ENCODE data around the gene SST. TPM values are rescaled to one million over a fixed set of nuclear protein-coding genes. Genes with fewer than 3 reads are reported as not detected.

SST gene
- polyA plus RNA-seq, 3 donors, result not detected

DNA sequence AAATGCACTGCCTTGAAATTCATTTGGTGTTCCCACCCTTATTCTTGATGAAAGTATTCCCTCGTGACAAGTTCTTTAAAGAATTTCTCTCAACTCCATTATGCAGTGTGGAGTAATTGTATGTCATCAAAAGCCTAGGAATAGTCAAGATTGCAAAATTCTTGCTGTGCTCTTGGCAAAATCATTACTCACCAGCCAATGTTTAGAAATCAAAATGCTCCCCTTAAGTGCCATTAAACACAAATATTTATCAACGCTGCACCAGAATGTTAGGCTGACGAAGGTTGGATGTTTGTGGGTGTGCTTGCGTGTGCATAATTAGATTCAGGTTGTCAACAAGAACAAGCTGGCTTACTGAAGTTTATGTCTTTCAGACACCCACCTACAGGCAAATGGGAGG, 40.5 kb downstream of the SST start:
- Mint-ChIP-seq H3K4me3 (no peak overlapping the region), H3K27ac (no peak overlapping the region), H3K36me3 (no peaks in the 10 kb centered on the region), H3K27me3 (ENCODE audit: low read depth in 3 of 3) (peaks cover 2 to 9% (median 4%) of the 10 kb centered on the region in 3 donors), H3K4me1 (no peaks in the 10 kb centered on the region), H3K9me3 (peaks cover 0 to 1% (median 0%) of the 10 kb centered on the region in 7 donors)
- H3K27me3 ChIP-seq (ENCODE audit: control insufficient read depth in 2 of 2, insufficient read depth in 2 of 2, low read length in 2 of 2), result peaks cover 0 to 3% of the 10 kb centered on the region in 2 donors
- no peaks in the 10 kb centered on the region for H3K4me1 ChIP-seq (ENCODE audit: control insufficient read depth in 1 of 2, insufficient read depth in 2 of 2, low read length in 2 of 2)
- H3K79me2 ChIP-seq (ENCODE audit: insufficient read depth, low read length), result no peaks in the 10 kb centered on the region
- no peak overlapping the region for H3K4me3 ChIP-seq (replicated peaks in 1 of 3; ENCODE audit: low read depth in 2 of 3, low read length in 3 of 3)
- no peak overlapping the region for H2AFZ ChIP-seq (ENCODE audit: insufficient read depth, low read depth, low read length, poor library complexity, severe bottlenecking)
- no peak overlapping the region for H3K27ac ChIP-seq (ENCODE audit: low read depth in 1 of 2, low read length in 2 of 2)
- no peaks in the 10 kb centered on the region for H3K36me3 ChIP-seq (replicated peaks in 1 of 2; ENCODE audit: control insufficient read depth in 1 of 2, insufficient read depth in 2 of 2, low read length in 2 of 2)
- no peaks in the 10 kb centered on the region for H3K9me3 ChIP-seq (replicated peaks in 1 of 2; ENCODE audit: control insufficient read depth in 1 of 2, insufficient read depth in 1 of 2, low read length in 2 of 2)
- TF ChIP-seq, protein P1, sequence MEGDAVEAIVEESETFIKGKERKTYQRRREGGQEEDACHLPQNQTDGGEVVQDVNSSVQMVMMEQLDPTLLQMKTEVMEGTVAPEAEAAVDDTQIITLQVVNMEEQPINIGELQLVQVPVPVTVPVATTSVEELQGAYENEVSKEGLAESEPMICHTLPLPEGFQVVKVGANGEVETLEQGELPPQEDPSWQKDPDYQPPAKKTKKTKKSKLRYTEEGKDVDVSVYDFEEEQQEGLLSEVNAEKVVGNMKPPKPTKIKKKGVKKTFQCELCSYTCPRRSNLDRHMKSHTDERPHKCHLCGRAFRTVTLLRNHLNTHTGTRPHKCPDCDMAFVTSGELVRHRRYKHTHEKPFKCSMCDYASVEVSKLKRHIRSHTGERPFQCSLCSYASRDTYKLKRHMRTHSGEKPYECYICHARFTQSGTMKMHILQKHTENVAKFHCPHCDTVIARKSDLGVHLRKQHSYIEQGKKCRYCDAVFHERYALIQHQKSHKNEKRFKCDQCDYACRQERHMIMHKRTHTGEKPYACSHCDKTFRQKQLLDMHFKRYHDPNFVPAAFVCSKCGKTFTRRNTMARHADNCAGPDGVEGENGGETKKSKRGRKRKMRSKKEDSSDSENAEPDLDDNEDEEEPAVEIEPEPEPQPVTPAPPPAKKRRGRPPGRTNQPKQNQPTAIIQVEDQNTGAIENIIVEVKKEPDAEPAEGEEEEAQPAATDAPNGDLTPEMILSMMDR (IDR thresholded peaks at IDR 0.05), result no peak
- no peaks in the 10 kb centered on the region for H4K20me1 ChIP-seq (ENCODE audit: insufficient read depth, low read length)
- no peak overlapping the region for H3K9ac ChIP-seq (ENCODE audit: insufficient read depth, low read length, poor library complexity, severe bottlenecking)
- H3K4me2 ChIP-seq (replicated peaks; ENCODE audit: extremely low read depth, low read length, poor library complexity, severe bottlenecking), result no peak overlapping the region
- WGBS (ENCODE audit: insufficient coverage), result no CpG with 5 or more reads among the region's 4 CpGs
- no peak for DNase-seq
- intact Hi-C loops (cut with micrococcal nuclease), result no loop called here

GRCh38 chr3:187628169-187628568, 42.0 kb downstream of the SST start:
- Histone ChIP-seq H3K9ac (ENCODE audit: insufficient read depth, low read length, poor library complexity, severe bottlenecking) (no peak overlapping the region), H3K4me2 (replicated peaks; ENCODE audit: extremely low read depth, low read length, poor library complexity, severe bottlenecking) (no peak overlapping the region), H2AFZ (ENCODE audit: insufficient read depth, low read depth, low read length, poor library complexity, severe bottlenecking) (no peak overlapping the region), H3K79me2 (ENCODE audit: insufficient read depth, low read length) (no peaks in the 10 kb centered on the region), H4K20me1 (ENCODE audit: insufficient read depth, low read length) (no peaks in the 10 kb centered on the region), H3K36me3 (replicated peaks in 1 of 2; ENCODE audit: control insufficient read depth in 1 of 2, insufficient read depth in 2 of 2, low read length in 2 of 2) (no peaks in the 10 kb centered on the region), H3K9me3 (replicated peaks in 1 of 2; ENCODE audit: control insufficient read depth in 1 of 2, insufficient read depth in 1 of 2, low read length in 2 of 2) (no peaks in the 10 kb centered on the region), H3K27me3 (ENCODE audit: control insufficient read depth in 2 of 2, insufficient read depth in 2 of 2, low read length in 2 of 2) (peaks cover 0 to 5% of the 10 kb centered on the region in 2 donors), H3K4me1 (ENCODE audit: control insufficient read depth in 1 of 2, insufficient read depth in 2 of 2, low read length in 2 of 2) (no peaks in the 10 kb centered on the region), H3K4me3 (replicated peaks in 1 of 3; ENCODE audit: low read depth in 2 of 3, low read length in 3 of 3) (no peak overlapping the region), H3K27ac (ENCODE audit: low read depth in 1 of 2, low read length in 2 of 2) (no peak overlapping the region)
- peaks cover 1 to 16% (median 7%) of the 10 kb centered on the region in 3 donors for H3K27me3 Mint-ChIP-seq (ENCODE audit: low read depth in 3 of 3)
- TF ChIP-seq, protein P1 (IDR thresholded peaks at IDR 0.05), result no peak
- H3K4me3 Mint-ChIP-seq, result no peak overlapping the region
- no peak for DNase-seq
- 90% methylated on average over 1 of the region's 3 CpGs for WGBS (ENCODE audit: insufficient coverage)
- H3K4me1 Mint-ChIP-seq, result no peaks in the 10 kb centered on the region
- H3K36me3 Mint-ChIP-seq, result no peaks in the 10 kb centered on the region
- H3K9me3 Mint-ChIP-seq, result no peaks in the 10 kb centered on the region
- no peak overlapping the region for H3K27ac Mint-ChIP-seq
- intact Hi-C loops (cut with micrococcal nuclease), result no loop called here
